Neural cell (in vitro differentiated cells): ENCODE results near the gene ACAN. TPM values are rescaled to one million over a fixed set of nuclear protein-coding genes. Genes with fewer than 3 reads are reported as not detected.

ENCODE experiments used
- H2AFZ ChIP-seq: fragments of 200-600, 300-800 bp; sonication (generic), shearing (Covaris generic); 2 replicates; pipeline ENCODE4 v1.6.0; 2014; ENCODE audit warnings: low read depth, mild to moderate bottlenecking, antibody characterized with exemption, low read length, moderate library complexity
- H3F3A ChIP-seq: fragments of 200-600 bp; shearing (Covaris generic); 2 replicates; pipeline ENCODE4 v1.6.1; 2016; ENCODE audit warnings: mild to moderate bottlenecking, moderate library complexity, mixed read lengths, antibody characterized with exemption, low read length; ENCODE audit not compliant: insufficient read depth, poor library complexity, severe bottlenecking
- H3K27ac ChIP-seq: fragments of 200-600, 300-800 bp; sonication (generic), shearing (Covaris generic); 2 replicates; pipeline ENCODE4 v1.5.1; 2014; ENCODE audit warnings: mild to moderate bottlenecking, low read length, moderate library complexity
- H3K27me3 ChIP-seq: fragments of 300-800, 200-600 bp; sonication (generic), shearing (Covaris generic); 2 replicates; pipeline ENCODE4 v1.6.0; 2014; ENCODE audit warnings: mild to moderate bottlenecking, low read depth, low read length, moderate library complexity; ENCODE audit not compliant: insufficient read depth
- H3K36me3 ChIP-seq: fragments of 300-800, 200-600 bp; sonication (generic), shearing (Covaris generic); 2 replicates; pipeline ENCODE4 v1.5.1; 2014; ENCODE audit warnings: mild to moderate bottlenecking, antibody characterized with exemption, low read length, moderate library complexity; ENCODE audit not compliant: insufficient read depth
- H3K4me2 ChIP-seq: fragments of 300-800, 200-600 bp; sonication (generic), shearing (Covaris generic); 2 replicates; pipeline ENCODE4 v1.6.0; 2014; ENCODE audit warnings: mild to moderate bottlenecking, low read length
- H3K4me3 ChIP-seq: fragments of 300-800, 200-600 bp; sonication (generic), shearing (Covaris generic); 2 replicates; pipeline ENCODE4 v1.5.1; 2014; ENCODE audit warnings: mild to moderate bottlenecking, low read length, moderate library complexity
- H3K79me2 ChIP-seq: fragments of 200-600 bp; shearing (Covaris generic); replicated peaks from 2 replicates; pipeline ENCODE4 v1.6.0; 2014; ENCODE audit warnings: mild to moderate bottlenecking, low read length, moderate library complexity; ENCODE audit not compliant: insufficient read depth
- H3K9ac ChIP-seq: fragments of 300-800, 200-600 bp; sonication (generic), shearing (Covaris generic); 2 replicates; pipeline ENCODE4 v1.6.1; 2016; ENCODE audit warnings: mild to moderate bottlenecking, low read length, mixed read lengths
- H3K9me2 ChIP-seq: fragments of 200-600 bp; shearing (Covaris generic); 2 replicates; pipeline ENCODE4 v1.6.1; 2016; ENCODE audit warnings: mild to moderate bottlenecking, low read length, mixed read lengths; ENCODE audit not compliant: insufficient read depth
- H3K9me3 ChIP-seq: fragments of 200-600, 300-800 bp; sonication (generic), shearing (Covaris generic); 2 replicates; pipeline ENCODE4 v1.6.1; 2016; ENCODE audit warnings: mild to moderate bottlenecking, mixed run types, low read length, moderate library complexity, mixed read lengths
- H4K20me1 ChIP-seq: fragments of 200-600 bp; shearing (Covaris generic); 2 replicates; pipeline ENCODE4 v1.6.1; 2016; ENCODE audit warnings: mild to moderate bottlenecking, mixed run types; ENCODE audit not compliant: insufficient read depth
- EP300 ChIP-seq: fragments of 450-650 bp; conservative IDR thresholded peaks from 2 replicates; pipeline ENCODE4 v1.6.1; 2014; ENCODE audit warnings: antibody characterized with exemption, mild to moderate bottlenecking, moderate library complexity; ENCODE audit not compliant: poor library complexity, severe bottlenecking
- EZH2 ChIP-seq: fragments of 200-600, 300-800 bp; shearing (Covaris generic), sonication (generic); IDR thresholded peaks from 2 replicates; pipeline ENCODE4 v1.6.1; 2014; ENCODE audit warnings: antibody characterized with exemption, low read length, borderline replicate concordance, mild to moderate bottlenecking; ENCODE audit not compliant: insufficient read depth, poor library complexity, severe bottlenecking
- MXI1 ChIP-seq: fragments of 450-650 bp; conservative IDR thresholded peaks from 2 replicates; pipeline ENCODE4 v1.6.1; 2014; ENCODE audit warnings: antibody characterized with exemption, mild to moderate bottlenecking; ENCODE audit not compliant: poor library complexity, severe bottlenecking
- POLR2AphosphoS5 ChIP-seq: IDR thresholded peaks from 2 replicates; pipeline ENCODE4 v1.6.1; 2012
- RAD21 ChIP-seq: fragments of 450-650 bp; conservative IDR thresholded peaks from 2 replicates; pipeline ENCODE4 v1.6.1; 2014; ENCODE audit warnings: antibody characterized with exemption, mild to moderate bottlenecking, moderate library complexity
- REST ChIP-seq: IDR thresholded peaks from 2 replicates; pipeline ENCODE4 v1.6.1; 2012; ENCODE audit warnings: borderline replicate concordance
- SMC3 ChIP-seq: fragments of 450-650 bp; conservative IDR thresholded peaks from 2 replicates; pipeline ENCODE4 v1.6.1; 2014; ENCODE audit warnings: antibody characterized with exemption, mild to moderate bottlenecking, moderate library complexity; ENCODE audit not compliant: poor library complexity
- TAF1 ChIP-seq: IDR thresholded peaks from 2 replicates; pipeline ENCODE4 v1.6.1; 2012; ENCODE audit warnings: low read depth
- polyA plus RNA-seq: library from polyadenylated mRNA; depleted of rRNA; stranded (reverse); fragments of >200 nt; gene quantifications from 2 replicates; pipeline ENCODE4 v1.2.3, GENCODE V29; 2014
- TF ChIP-seq, protein P1 (sequence below): fragments of 450-650 bp; IDR thresholded peaks from 2 replicates; pipeline ENCODE4 v1.5.1; 2014; ENCODE audit warnings: antibody characterized with exemption, mild to moderate bottlenecking, moderate library complexity; ENCODE audit not compliant: poor library complexity, severe bottlenecking

ACAN gene
- polyA plus RNA-seq, 1 donor from 2014 or later = not detected

GRCh38 chr15:88835646-88836045, 32.4 kb downstream of the ACAN start:
- Histone ChIP-seq H3K9me2 (no peaks in the 10 kb centered on the region), H3K9me3 (no peaks in the 10 kb centered on the region), H3K9ac (no peak overlapping the region), H2AFZ (no peak overlapping the region), H3K27me3 (no peaks in the 10 kb centered on the region), H3K27ac (no peak overlapping the region), H3K36me3 (no peaks in the 10 kb centered on the region), H3F3A (no peaks in the 10 kb centered on the region), H4K20me1 (no peaks in the 10 kb centered on the region), H3K4me3 (no peak overlapping the region), H3K4me2 (no peak overlapping the region), H3K79me2 (no peaks in the 10 kb centered on the region)
- TF ChIP-seq TAF1 (no peak), REST (no peak), SMC3 (no peak), RAD21 (no peak), POLR2AphosphoS5 (no peak), MXI1 (no peak), EZH2 (no peak), EP300 (no peak)
- TF ChIP-seq, protein P1, sequence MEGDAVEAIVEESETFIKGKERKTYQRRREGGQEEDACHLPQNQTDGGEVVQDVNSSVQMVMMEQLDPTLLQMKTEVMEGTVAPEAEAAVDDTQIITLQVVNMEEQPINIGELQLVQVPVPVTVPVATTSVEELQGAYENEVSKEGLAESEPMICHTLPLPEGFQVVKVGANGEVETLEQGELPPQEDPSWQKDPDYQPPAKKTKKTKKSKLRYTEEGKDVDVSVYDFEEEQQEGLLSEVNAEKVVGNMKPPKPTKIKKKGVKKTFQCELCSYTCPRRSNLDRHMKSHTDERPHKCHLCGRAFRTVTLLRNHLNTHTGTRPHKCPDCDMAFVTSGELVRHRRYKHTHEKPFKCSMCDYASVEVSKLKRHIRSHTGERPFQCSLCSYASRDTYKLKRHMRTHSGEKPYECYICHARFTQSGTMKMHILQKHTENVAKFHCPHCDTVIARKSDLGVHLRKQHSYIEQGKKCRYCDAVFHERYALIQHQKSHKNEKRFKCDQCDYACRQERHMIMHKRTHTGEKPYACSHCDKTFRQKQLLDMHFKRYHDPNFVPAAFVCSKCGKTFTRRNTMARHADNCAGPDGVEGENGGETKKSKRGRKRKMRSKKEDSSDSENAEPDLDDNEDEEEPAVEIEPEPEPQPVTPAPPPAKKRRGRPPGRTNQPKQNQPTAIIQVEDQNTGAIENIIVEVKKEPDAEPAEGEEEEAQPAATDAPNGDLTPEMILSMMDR = no peak

- Histone ChIP-seq H3K9me2 (no peaks in the 10 kb centered on the region), H3K27me3 (no peaks in the 10 kb centered on the region), H3K9me3 (no peaks in the 10 kb centered on the region), H3K36me3 (no peaks in the 10 kb centered on the region), H3K4me2 (no peak overlapping the region), H3K9ac (no peak overlapping the region), H3F3A (no peaks in the 10 kb centered on the region), H3K79me2 (no peaks in the 10 kb centered on the region), H3K4me3 (no peak overlapping the region), H3K27ac (no peak overlapping the region), H2AFZ (no peak overlapping the region), H4K20me1 (no peaks in the 10 kb centered on the region)
- TF ChIP-seq RAD21 (no peak), TAF1 (no peak), POLR2AphosphoS5 (no peak), EP300 (no peak), REST (no peak), MXI1 (no peak), SMC3 (no peak), EZH2 (no peak)
- TF ChIP-seq, protein P1 = no peak
Observed at GRCh38 chr15:88838667-88839066, 35.4 kb downstream of the ACAN start.
